Loucy (cell line): ENCODE results near the gene ZCCHC12.

ENCODE experiments used
- EZH2phosphoT487 ChIP-seq: fragments of 200-600 bp; IDR thresholded peaks from 2 replicates; pipeline ENCODE4 v1.6.1; 2018; ENCODE audit warnings: antibody characterized with exemption, mild to moderate bottlenecking, moderate library complexity, borderline replicate concordance
- TF ChIP-seq, protein P1 (sequence below): fragments of 200-600 bp; sonication (generic); conservative IDR thresholded peaks from 2 replicates; pipeline ENCODE4 v1.5.1; 2014; ENCODE audit warnings: mild to moderate bottlenecking, antibody characterized with exemption, low read length

- TF ChIP-seq, protein P1, sequence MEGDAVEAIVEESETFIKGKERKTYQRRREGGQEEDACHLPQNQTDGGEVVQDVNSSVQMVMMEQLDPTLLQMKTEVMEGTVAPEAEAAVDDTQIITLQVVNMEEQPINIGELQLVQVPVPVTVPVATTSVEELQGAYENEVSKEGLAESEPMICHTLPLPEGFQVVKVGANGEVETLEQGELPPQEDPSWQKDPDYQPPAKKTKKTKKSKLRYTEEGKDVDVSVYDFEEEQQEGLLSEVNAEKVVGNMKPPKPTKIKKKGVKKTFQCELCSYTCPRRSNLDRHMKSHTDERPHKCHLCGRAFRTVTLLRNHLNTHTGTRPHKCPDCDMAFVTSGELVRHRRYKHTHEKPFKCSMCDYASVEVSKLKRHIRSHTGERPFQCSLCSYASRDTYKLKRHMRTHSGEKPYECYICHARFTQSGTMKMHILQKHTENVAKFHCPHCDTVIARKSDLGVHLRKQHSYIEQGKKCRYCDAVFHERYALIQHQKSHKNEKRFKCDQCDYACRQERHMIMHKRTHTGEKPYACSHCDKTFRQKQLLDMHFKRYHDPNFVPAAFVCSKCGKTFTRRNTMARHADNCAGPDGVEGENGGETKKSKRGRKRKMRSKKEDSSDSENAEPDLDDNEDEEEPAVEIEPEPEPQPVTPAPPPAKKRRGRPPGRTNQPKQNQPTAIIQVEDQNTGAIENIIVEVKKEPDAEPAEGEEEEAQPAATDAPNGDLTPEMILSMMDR, result no peak
- no peak for TF ChIP-seq EZH2phosphoT487
Observed at GRCh38 chrX:118862979-118863378, 39.4 kb downstream of the ZCCHC12 start.
